K562 (cell line): ENCODE results near the gene EPHB6. TPM values are rescaled to one million over a fixed set of nuclear protein-coding genes. Genes with fewer than 3 reads are reported as not detected.

Source experiments
- ATAC-seq: fragments of 200-7000 bp; cut with Tn5 transposase; 3 replicates; pipeline ENCODE4 v1.9.1; 2020; ENCODE audit warnings: moderate library complexity
- BruUV-seq: library from RNA; stranded (reverse); fragments of 400-500 nt; replicated peaks from 2 replicates; lab custom pipeline; 2021; lab: Mats Ljungman, UMichigan
- CTCF ChIA-PET: fragments of 300-600 bp; formaldehyde crosslinking; extraction: SDS; loops from one replicate; lab custom pipeline; 2021; ENCODE audit warnings: low intra/inter-chr PET ratio; lab: Yijun Ruan, JAX
- POLR2A ChIA-PET: fragments of 300-600, 350-650 bp; sonication (Branson Sonifier 250); formaldehyde crosslinking; extraction: SDS; loops from one replicate; lab custom pipeline; 2021; ENCODE audit warnings: antibody characterized with exemption, inconsistent platforms; lab: Yijun Ruan, JAX
- DNase-seq, 4 experiments: peaks; one replicate each; pipeline versions ENCODE4 v3.0.0 to v3.0.0-alpha.2; 2011 to 2018; ENCODE audit warnings: low spot score in 3 of 4, mixed read lengths in 3 of 4; ENCODE audit errors: extremely low read depth in 1 of 4
- FAIRE-seq: peaks from 2 replicates; lab custom pipeline; 2011; peaks lifted over from hg19 to GRCh38; lab: Jason Lieb, UNC
- H2AFZ ChIP-seq: 2 replicates; pipeline ENCODE4 v1.6.0; 2011; ENCODE audit warnings: low read depth, low read length, control low read depth, inconsistent platforms
- H3K27ac ChIP-seq: fragments of 200-600 bp; 3 replicates; pipeline ENCODE4 v1.8.0; 2011; ENCODE audit warnings: low read depth, mild to moderate bottlenecking, control low read depth, inconsistent platforms, low read length, moderate library complexity, mixed read lengths; ENCODE audit errors: extremely low read depth
- H3K27me3 ChIP-seq, 2 experiments: fragments of 300-600 bp in 1 of 2; 2 replicates in 1 of 2; 3 replicates in 1 of 2; pipeline versions ENCODE4 v1.6.0 to v1.8.0; 2011; ENCODE audit warnings: inconsistent platforms in 2 of 2, low read length in 2 of 2, mild to moderate bottlenecking in 1 of 2, mixed read lengths in 1 of 2, moderate library complexity in 1 of 2; ENCODE audit not compliant: control insufficient read depth in 2 of 2, insufficient read depth in 2 of 2
- H3K36me3 ChIP-seq: fragments of 300-600 bp; 3 replicates; pipeline ENCODE4 v1.8.0; 2011; ENCODE audit warnings: mild to moderate bottlenecking, low read length, inconsistent platforms; ENCODE audit not compliant: control insufficient read depth, insufficient read depth
- H3K4me1 ChIP-seq, 2 experiments: fragments of 200-600 bp in 1 of 2; replicated peaks in 1 of 2; 2 replicates in 1 of 2; 3 replicates in 1 of 2; pipeline versions ENCODE4 v1.5.1 to v1.8.0; 2011; ENCODE audit warnings: inconsistent platforms in 2 of 2, low read length in 2 of 2, mild to moderate bottlenecking in 1 of 2, mixed read lengths in 1 of 2, moderate library complexity in 1 of 2; ENCODE audit not compliant: control insufficient read depth in 2 of 2, insufficient read depth in 2 of 2
- H3K4me2 ChIP-seq: 2 replicates; pipeline ENCODE4 v1.6.1; 2011; ENCODE audit warnings: low read length, control low read depth, inconsistent platforms, mixed read lengths; ENCODE audit not compliant: insufficient read depth
- H3K4me3 ChIP-seq: fragments of 200-600 bp; sonication (generic), shearing (Covaris generic); 2 replicates; pipeline ENCODE4 v1.5.1; 2016; ENCODE audit warnings: control low read depth, inconsistent platforms
- H3K79me2 ChIP-seq: fragments of 200-600 bp; 3 replicates; pipeline ENCODE4 v1.8.0; 2011; ENCODE audit warnings: low read length, inconsistent platforms; ENCODE audit not compliant: control insufficient read depth, insufficient read depth
- H3K9ac ChIP-seq, 2 experiments: 2 replicates each; pipeline versions ENCODE4 v1.6.0 to v1.6.1; 2011; ENCODE audit warnings: low read depth in 2 of 2, low read length in 2 of 2, control low read depth in 1 of 2, inconsistent platforms in 1 of 2, mild to moderate bottlenecking in 1 of 2, mixed read lengths in 1 of 2; ENCODE audit not compliant: insufficient read depth in 1 of 2
- H3K9me1 ChIP-seq: one replicate; pipeline ENCODE4 v1.6.0; 2011; ENCODE audit warnings: inconsistent platforms, mild to moderate bottlenecking, low read length, moderate library complexity; ENCODE audit not compliant: control insufficient read depth, insufficient read depth
- H3K9me3 ChIP-seq: replicated peaks from 2 replicates; pipeline ENCODE4 v1.5.1; 2011; ENCODE audit warnings: low read depth, low read length, inconsistent platforms; ENCODE audit not compliant: control insufficient read depth, insufficient read depth
- H4K20me1 ChIP-seq: replicated peaks from 2 replicates; pipeline ENCODE4 v1.6.1; 2011; ENCODE audit warnings: low read length, inconsistent platforms, mixed read lengths; ENCODE audit not compliant: control insufficient read depth, insufficient read depth
- ETS2 ChIP-seq: IDR thresholded peaks from 2 replicates; pipeline ENCODE4 v1.6.1; 2016; ENCODE audit warnings: borderline replicate concordance, missing genetic modification characterization, mild to moderate bottlenecking, moderate library complexity, missing compliant biosample characterization; ENCODE audit not compliant: poor library complexity, severe bottlenecking
- JUND ChIP-seq, 2 experiments: IDR thresholded peaks; 2 replicates in 1 of 2; 3 replicates in 1 of 2; pipeline ENCODE4 v1.6.1; 2011; ENCODE audit warnings: borderline replicate concordance in 2 of 2, low read depth in 2 of 2, low read length in 2 of 2, improper control_type of control experiment in 1 of 2, missing biosample characterization in 1 of 2, missing genetic modification characterization in 1 of 2, missing genetic modification reagents in 1 of 2
- KAT2B ChIP-seq: IDR thresholded peaks from one replicate; pipeline ENCODE4 v1.6.1; 2012; ENCODE audit warnings: low read depth, mild to moderate bottlenecking, control low read depth, inconsistent platforms, low read length, moderate library complexity
- KLF6 ChIP-seq: fragments of 250-450 bp; sonication (Bioruptor Pico); IDR thresholded peaks from 2 replicates; pipeline ENCODE4 v1.4.0; 2020; ENCODE audit warnings: mild to moderate bottlenecking, moderate library complexity, borderline replicate concordance
- MCM7 ChIP-seq, 2 experiments: fragments of 450-650 bp; IDR thresholded peaks; 2 replicates each; pipeline ENCODE4 v1.6.1; 2016 to 2018
- NONO ChIP-seq, 2 experiments: fragments of 200-400 bp in 1 of 2; fragments of 450-650 bp in 1 of 2; formaldehyde crosslinking in 1 of 2; IDR thresholded peaks; 2 replicates each; pipeline ENCODE4 v1.6.1; 2017; ENCODE audit warnings: low read depth in 2 of 2, mild to moderate bottlenecking in 2 of 2, moderate library complexity in 2 of 2, low read length in 1 of 2
- PRDM10 ChIP-seq: fragments of 450-650 bp; IDR thresholded peaks from 2 replicates; pipeline ENCODE4 v1.6.1; 2018; ENCODE audit not compliant: partially characterized antibody
- RBM17 ChIP-seq: fragments of 200-400 bp; formaldehyde crosslinking; IDR thresholded peaks from 2 replicates; pipeline ENCODE4 v1.6.1; 2017; ENCODE audit warnings: low read depth, mild to moderate bottlenecking, low read length, borderline replicate concordance
- SAFB2 ChIP-seq: fragments of 200-400 bp; formaldehyde crosslinking; IDR thresholded peaks from 2 replicates; pipeline ENCODE4 v1.6.1; 2018; ENCODE audit warnings: borderline replicate concordance, low read length, low read depth, moderate library complexity; ENCODE audit not compliant: severe bottlenecking
- SOX6 ChIP-seq: fragments of 450-650 bp; IDR thresholded peaks from 2 replicates; pipeline ENCODE4 v1.6.1; 2014; ENCODE audit warnings: mild to moderate bottlenecking
- USF1 ChIP-seq: sonication (generic); formaldehyde crosslinking; IDR thresholded peaks from 2 replicates; pipeline ENCODE4 v1.9.0; 2022; ENCODE audit warnings: mild to moderate bottlenecking, missing genetic modification reagents
- ZNF699 ChIP-seq: fragments of 250-450 bp; sonication (Bioruptor Pico); IDR thresholded peaks from 2 replicates; pipeline ENCODE4 v1.8.0; 2021; ENCODE audit warnings: mild to moderate bottlenecking, moderate library complexity; ENCODE audit not compliant: insufficient replicate concordance
- WGBS: fragments of 100-300 bp; shearing (Covaris generic); methylation state at CpG from one replicate; pipeline ENCODE4 v1.1.6; 2016; ENCODE audit warnings: low coverage, mixed read lengths; ENCODE audit not compliant: insufficient coverage; ENCODE audit errors: missing lambda C conversion rate; 5-methylcytosine and 5-hydroxymethylcytosine counted together
- in situ Hi-C: fragments of 300-500 bp; cut with MboI; formaldehyde crosslinking; loops from 4 replicates; pipeline ENCODE4 v1.15.0; 2018; ENCODE audit warnings: inconsistent platforms, mixed read lengths
- intact Hi-C: fragments of 100-400 bp; cut with micrococcal nuclease; formaldehyde crosslinking; loops from 2 replicates; pipeline ENCODE4 v1.14.2; 2022
- polyA plus RNA-seq, 8 experiments: library from polyadenylated mRNA; depleted of rRNA in 4 of 8; stranded (reverse) in 5 of 8; unstranded in 3 of 8; fragments of >200 nt; fragmentation: Nextera tagmentation in 2 of 8; fragmentation: Illumina TruSeq in 1 of 8; extraction: Ambion mirVana in 2 of 8; extraction: Trizol in 1 of 8; gene quantifications; 2 replicates each; pipeline versions ENCODE4 v1.2.1 to v1.2.3, GENCODE V29; 2011 to 2014; ENCODE audit warnings: inconsistent platforms in 1 of 8, missing spikeins in 1 of 8
- total RNA-seq, 7 experiments: library from RNA; depleted of rRNA in 6 of 7; stranded (reverse); fragments of >200 nt in 6 of 7; fragmentation: Illumina TruSeq in 2 of 7; extraction: Trizol in 2 of 7; gene quantifications; 2 replicates each; pipeline versions ENCODE4 v1.2.1 to v1.2.3, GENCODE V29; 2011 to 2021; ENCODE audit warnings: low replicate concordance in 1 of 7
- TF ChIP-seq, protein P1 (sequence below): fragments of 250-450 bp; sonication (Bioruptor Pico); IDR thresholded peaks from 2 replicates; pipeline ENCODE4 v1.5.0; 2020; ENCODE audit warnings: mild to moderate bottlenecking, borderline replicate concordance

Gene EPHB6
- total and polyA plus RNA-seq, 9 of the 15 experiments (the other 6 are each of a cell fraction or from before 2014, with no cell fraction given) = 1.4 to 123 (median 7.6) TPM

DNA sequence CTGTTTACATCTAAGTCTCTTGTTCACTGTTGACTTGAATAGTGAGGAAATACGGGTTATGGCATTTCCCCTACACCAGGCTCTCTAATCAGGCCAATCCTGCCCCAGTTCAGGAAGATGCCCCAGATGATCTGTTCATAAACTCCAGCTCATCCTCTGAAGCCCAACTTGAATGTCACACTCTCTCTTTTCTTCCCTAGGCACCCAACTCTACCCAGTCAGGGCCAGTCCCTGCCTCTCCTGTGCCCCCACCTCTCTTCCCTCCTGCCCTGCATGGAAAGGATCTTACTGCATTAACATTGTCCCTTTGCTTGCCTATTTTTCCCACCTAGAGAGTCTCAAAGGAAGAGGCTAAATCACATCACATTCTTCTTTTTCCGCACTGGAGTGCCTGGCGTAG, 41.3 kb downstream of the EPHB6 start (continued):
- TF ChIP-seq, protein P1, sequence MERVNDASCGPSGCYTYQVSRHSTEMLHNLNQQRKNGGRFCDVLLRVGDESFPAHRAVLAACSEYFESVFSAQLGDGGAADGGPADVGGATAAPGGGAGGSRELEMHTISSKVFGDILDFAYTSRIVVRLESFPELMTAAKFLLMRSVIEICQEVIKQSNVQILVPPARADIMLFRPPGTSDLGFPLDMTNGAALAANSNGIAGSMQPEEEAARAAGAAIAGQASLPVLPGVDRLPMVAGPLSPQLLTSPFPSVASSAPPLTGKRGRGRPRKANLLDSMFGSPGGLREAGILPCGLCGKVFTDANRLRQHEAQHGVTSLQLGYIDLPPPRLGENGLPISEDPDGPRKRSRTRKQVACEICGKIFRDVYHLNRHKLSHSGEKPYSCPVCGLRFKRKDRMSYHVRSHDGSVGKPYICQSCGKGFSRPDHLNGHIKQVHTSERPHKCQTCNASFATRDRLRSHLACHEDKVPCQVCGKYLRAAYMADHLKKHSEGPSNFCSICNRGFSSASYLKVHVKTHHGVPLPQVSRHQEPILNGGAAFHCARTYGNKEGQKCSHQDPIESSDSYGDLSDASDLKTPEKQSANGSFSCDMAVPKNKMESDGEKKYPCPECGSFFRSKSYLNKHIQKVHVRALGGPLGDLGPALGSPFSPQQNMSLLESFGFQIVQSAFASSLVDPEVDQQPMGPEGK (CRISPR knock-in tag) = no peak
- TF ChIP-seq USF1 (no peak), RBM17 (no peak), SAFB2 (no peak), ETS2 (no peak)

- H3K9ac ChIP-seq = no peak overlapping the region
- intact Hi-C loops (no loop called here), in situ Hi-C loops (no loop called here)
- BruUV-seq = no TSS peak
- POLR2A ChIA-PET = interaction anchor here (0.6 to 1.5 kb wide), 4 partner anchors 10 to 34 kb away, joined by 3 to 6 read pairs (median 3); no protein-coding TSS in a partner anchor
- no peak for ATAC-seq
- peaks cover 17 to 48% of the 10 kb centered on the region in 2 experiments for H3K27me3 ChIP-seq
- no peaks in the 10 kb centered on the region for H3K36me3 ChIP-seq
- CTCF ChIA-PET = no interaction called here
- H3K27ac ChIP-seq = no peak overlapping the region
- peaks cover 10% of the 10 kb centered on the region; the same call in 1 of the 2 replicates for H4K20me1 ChIP-seq
- FAIRE-seq = no peak
- no peaks in the 10 kb centered on the region for H3K9me3 ChIP-seq
- no peaks in the 10 kb centered on the region for H3K79me2 ChIP-seq
- peaks cover 2% of the 10 kb centered on the region for H3K9me1 ChIP-seq
- DNase-seq = no peak
- no peaks in the 10 kb centered on the region for H3K4me1 ChIP-seq
- no peak overlapping the region for H3K4me2 ChIP-seq
- no peak overlapping the region for H2AFZ ChIP-seq
- H3K4me3 ChIP-seq = no peak overlapping the region
- WGBS = 0% methylated on average over 3 of the region's 3 CpGs
- no peak for TF ChIP-seq ZNF699 (CRISPR knock-in tag)
- no peak for TF ChIP-seq PRDM10
- TF ChIP-seq KAT2B = no peak
- no peak for TF ChIP-seq SOX6
- TF ChIP-seq JUND (IDR thresholded peaks at IDR 0.05; ENCODE audit: borderline replicate concordance, low read depth, low read length) = no peak
- TF ChIP-seq JUND (tag; IDR thresholded peaks at IDR 0.05; ENCODE audit: borderline replicate concordance, low read depth, low read length) = no peak
- no peak for TF ChIP-seq MCM7 (IDR thresholded peaks at IDR 0.05)
- no peak for TF ChIP-seq NONO (IDR thresholded peaks at IDR 0.05; ENCODE audit: low read depth in 2 of 2, low read length in 1 of 2)
- TF ChIP-seq KLF6 (CRISPR knock-in tag) = no peak
Measured at GRCh38 chr7:142896741-142897379, 42.0 kb downstream of the EPHB6 start.
